Measurements from ENCODE around the gene CLDN6. TPM values are rescaled to one million over a fixed set of nuclear protein-coding genes. Genes with fewer than 3 reads are reported as not detected.
A peak's percentile ranks its signal among the peaks of the same experiment; 100 is the strongest.

The CLDN6 gene
- total and polyA plus RNA-seq, 9 donors = 0.09 to 4.6 (median 0.34) TPM; not detected in 1

- 3% methylated on average over 16 of the region's 25 CpGs for WGBS (ENCODE audit: insufficient coverage)
- DNase-seq = peak; percentile 88
- Histone ChIP-seq H3K9me3 (replicated peaks; ENCODE audit: control insufficient read depth, low read depth, low read length) (no peaks in the 10 kb centered on the region), H3K27me3 (ENCODE audit: control insufficient read depth, insufficient read depth, low read length) (peaks cover 30% of the 10 kb centered on the region), H3K36me3 (ENCODE audit: control insufficient read depth, insufficient read depth, low read length) (peaks cover 18% of the 10 kb centered on the region), H3K4me1 (ENCODE audit: control insufficient read depth, insufficient read depth, low read length) (peaks cover 52% of the 10 kb centered on the region), H3K4me3 (ENCODE audit: low read length) (peak overlapping the region; percentile 65), H3K27ac (ENCODE audit: low read length) (peak overlapping the region; percentile 98)
These were observed 3.6 kb upstream of the CLDN6 start for GRCh38 chr16:3021449-3022207.

- under 1% methylated on average over 40 of the region's 57 CpGs for WGBS (ENCODE audit: insufficient coverage)
- peak; percentile 76 for DNase-seq
- Histone ChIP-seq H3K4me1 (ENCODE audit: control insufficient read depth, insufficient read depth, low read length) (peaks cover 52% of the 10 kb centered on the region), H3K36me3 (ENCODE audit: control insufficient read depth, insufficient read depth, low read length) (peaks cover 10% of the 10 kb centered on the region), H3K4me3 (ENCODE audit: low read length) (peak overlapping the region; percentile 65), H3K27ac (ENCODE audit: low read length) (peak overlapping the region; percentile 98), H3K27me3 (ENCODE audit: control insufficient read depth, insufficient read depth, low read length) (peaks cover 36% of the 10 kb centered on the region), H3K9me3 (replicated peaks; ENCODE audit: control insufficient read depth, low read depth, low read length) (no peaks in the 10 kb centered on the region)
These were observed 2.8 kb upstream of the CLDN6 start for GRCh38 chr16:3020604-3021448.

DNA sequence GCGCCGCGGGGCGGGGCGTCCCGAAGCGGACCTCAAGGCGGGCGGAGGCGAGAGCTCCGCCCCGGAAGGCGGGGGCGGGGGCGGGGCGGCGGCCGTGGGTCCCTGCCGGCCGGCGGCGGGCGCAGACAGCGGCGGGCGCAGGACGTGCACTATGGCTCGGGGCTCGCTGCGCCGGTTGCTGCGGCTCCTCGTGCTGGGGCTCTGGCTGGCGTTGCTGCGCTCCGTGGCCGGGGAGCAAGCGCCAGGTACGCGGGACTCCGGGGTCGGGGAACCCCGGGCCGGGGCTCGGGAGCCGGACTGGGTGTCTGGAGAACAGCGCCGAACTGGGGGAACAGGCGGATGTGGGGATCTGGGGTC lies 2.2 kb upstream of the CLDN6 start, which contains the start of gene TNFRSF12A:
Gene TNFRSF12A (plus strand): TSS at position 122 of the 357 bp plus-strand sequence. CDS start 30 bp downstream, at position 152.
- peak within 1 kb of the TSS; percentile 65 for H3K4me3 ChIP-seq (ENCODE audit: low read length)
- under 1% methylated on average over 45 of the region's 49 CpGs for WGBS (ENCODE audit: insufficient coverage)
- H3K9me3 ChIP-seq (replicated peaks; ENCODE audit: control insufficient read depth, low read depth, low read length) = no peaks in the 10 kb centered on the region
- peak; percentile 88 for DNase-seq
- H3K36me3 ChIP-seq (ENCODE audit: control insufficient read depth, insufficient read depth, low read length) = peaks cover 4% of the 10 kb centered on the region
- peaks cover 42% of the 10 kb centered on the region for H3K27me3 ChIP-seq (ENCODE audit: control insufficient read depth, insufficient read depth, low read length)
- H3K4me1 ChIP-seq (ENCODE audit: control insufficient read depth, insufficient read depth, low read length) = peaks cover 52% of the 10 kb centered on the region
- H3K27ac ChIP-seq (ENCODE audit: low read length) = peak within 1 kb of the TSS; percentile 98

DNA sequence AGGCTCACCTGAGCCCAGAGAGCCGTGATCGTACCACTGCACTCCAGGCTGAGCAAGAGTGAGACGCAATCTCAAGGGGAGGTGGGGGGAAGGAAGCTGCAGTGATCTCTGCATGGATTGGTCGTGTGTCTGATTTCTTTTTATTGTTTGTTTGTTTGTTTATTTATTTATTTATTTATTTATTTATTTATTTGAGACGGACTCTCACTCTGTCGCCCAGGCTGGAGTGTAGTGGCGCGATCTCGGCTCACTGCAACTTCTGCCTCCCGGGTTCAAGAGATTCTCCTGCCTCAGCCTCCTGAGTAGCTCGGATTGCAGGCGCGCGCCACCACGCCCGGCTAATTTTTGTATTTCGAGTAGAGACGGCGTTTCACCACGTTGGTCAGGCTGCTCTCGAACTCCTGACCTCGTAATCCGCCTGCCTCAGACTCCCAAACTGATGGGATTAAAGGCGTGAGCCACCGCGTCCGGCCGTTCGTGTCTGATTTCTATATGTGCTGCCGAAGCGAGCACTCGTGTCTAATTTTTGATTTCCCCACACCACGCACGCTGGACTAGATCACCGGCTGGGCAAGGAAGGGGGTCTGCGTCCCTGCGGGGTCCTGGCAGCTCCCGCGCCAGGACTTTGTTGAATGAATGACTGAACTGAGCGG lies 1.7 kb upstream of the CLDN6 start:
- peaks cover 52% of the 10 kb centered on the region for H3K4me1 ChIP-seq (ENCODE audit: control insufficient read depth, insufficient read depth, low read length)
- peak overlapping the region; percentile 65 for H3K4me3 ChIP-seq (ENCODE audit: low read length)
- peaks cover 47% of the 10 kb centered on the region for H3K27me3 ChIP-seq (ENCODE audit: control insufficient read depth, insufficient read depth, low read length)
- H3K27ac ChIP-seq (ENCODE audit: low read length) = peak overlapping the region; percentile 29
- H3K9me3 ChIP-seq (replicated peaks; ENCODE audit: control insufficient read depth, low read depth, low read length) = no peaks in the 10 kb centered on the region
- H3K36me3 ChIP-seq (ENCODE audit: control insufficient read depth, insufficient read depth, low read length) = peaks cover 3% of the 10 kb centered on the region
- 26% methylated on average over 35 of the region's 40 CpGs for WGBS (ENCODE audit: insufficient coverage)
- DNase-seq = no peak

DNA sequence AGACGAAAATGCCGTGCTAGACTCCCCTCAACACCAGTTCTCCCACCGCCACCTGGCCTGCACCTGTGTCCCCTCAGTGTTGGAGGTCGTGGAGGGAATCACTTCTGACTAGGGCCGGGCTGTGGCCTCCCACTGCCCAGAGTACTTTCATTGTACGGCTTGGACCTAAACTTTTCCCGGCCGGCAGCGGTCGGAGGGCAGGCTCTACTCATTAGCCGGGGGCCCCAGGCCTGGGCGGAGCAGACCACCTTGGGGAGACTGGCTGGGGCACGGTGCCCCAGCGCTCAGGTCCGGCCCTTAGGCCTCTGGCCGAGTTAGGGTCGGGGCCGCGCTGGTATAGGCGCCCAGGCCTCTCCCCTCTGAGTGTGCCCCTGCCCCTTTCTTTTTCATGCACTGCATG lies 639 bp downstream of the CLDN6 start:
- peaks cover 71% of the 10 kb centered on the region for H3K27me3 ChIP-seq (ENCODE audit: control insufficient read depth, insufficient read depth, low read length)
- no peak for DNase-seq
- WGBS (ENCODE audit: insufficient coverage) = 20% methylated on average over 17 of the region's 20 CpGs
- peaks cover 37% of the 10 kb centered on the region for H3K4me1 ChIP-seq (ENCODE audit: control insufficient read depth, insufficient read depth, low read length)
- H3K9me3 ChIP-seq (replicated peaks; ENCODE audit: control insufficient read depth, low read depth, low read length) = no peaks in the 10 kb centered on the region
- no peak overlapping the region for H3K27ac ChIP-seq (ENCODE audit: low read length)
- peaks cover 3% of the 10 kb centered on the region for H3K36me3 ChIP-seq (ENCODE audit: control insufficient read depth, insufficient read depth, low read length)
- H3K4me3 ChIP-seq (ENCODE audit: low read length) = no peak overlapping the region

DNA sequence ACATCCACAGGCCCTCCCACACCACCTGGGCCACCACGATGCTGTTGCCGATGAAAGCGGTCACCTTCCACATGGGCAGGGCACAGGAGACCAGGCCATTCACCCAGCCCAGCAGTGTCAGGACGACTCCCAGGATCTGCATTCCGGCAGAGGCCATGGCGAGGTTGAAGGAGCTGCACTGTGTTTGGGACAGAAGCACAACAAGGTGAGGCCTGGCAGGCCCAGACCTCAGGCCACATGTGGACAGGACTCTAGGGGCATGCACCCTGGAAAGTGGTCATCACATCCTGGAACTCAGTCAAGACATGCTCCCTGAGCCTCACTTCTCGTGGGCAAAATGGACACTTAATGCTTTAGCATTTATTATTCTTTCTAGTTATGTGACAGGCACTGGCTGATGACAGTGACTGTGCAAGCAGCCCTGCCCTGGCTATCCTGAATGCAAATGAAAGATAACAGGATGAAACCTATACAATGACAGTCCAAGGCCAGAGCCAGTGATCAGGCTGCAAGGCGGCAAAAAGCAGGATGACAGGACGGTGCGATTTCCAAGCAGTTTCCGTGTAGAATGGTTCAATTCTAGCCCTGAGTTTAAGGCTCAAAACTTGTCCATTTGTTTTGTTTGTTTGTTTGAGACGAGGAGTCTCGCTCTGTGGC lies 2.0 kb downstream of the CLDN6 start:
- 83% methylated on average over 9 of the region's 13 CpGs for WGBS (ENCODE audit: insufficient coverage)
- Histone ChIP-seq H3K4me3 (ENCODE audit: low read length) (no peak overlapping the region), H3K9me3 (replicated peaks; ENCODE audit: control insufficient read depth, low read depth, low read length) (no peaks in the 10 kb centered on the region), H3K36me3 (ENCODE audit: control insufficient read depth, insufficient read depth, low read length) (no peaks in the 10 kb centered on the region), H3K27me3 (ENCODE audit: control insufficient read depth, insufficient read depth, low read length) (peaks cover 84% of the 10 kb centered on the region), H3K27ac (ENCODE audit: low read length) (no peak overlapping the region), H3K4me1 (ENCODE audit: control insufficient read depth, insufficient read depth, low read length) (peaks cover 32% of the 10 kb centered on the region)
- DNase-seq = no peak

- H3K27me3 ChIP-seq (ENCODE audit: control insufficient read depth, insufficient read depth, low read length) = peaks cover 94% of the 10 kb centered on the region
- H3K9me3 ChIP-seq (replicated peaks; ENCODE audit: control insufficient read depth, low read depth, low read length) = no peaks in the 10 kb centered on the region
- no peak overlapping the region for H3K27ac ChIP-seq (ENCODE audit: low read length)
- no peak for DNase-seq
- 33% methylated on average over 1 of the region's 6 CpGs for WGBS (ENCODE audit: insufficient coverage)
- no peaks in the 10 kb centered on the region for H3K36me3 ChIP-seq (ENCODE audit: control insufficient read depth, insufficient read depth, low read length)
- H3K4me3 ChIP-seq (ENCODE audit: low read length) = no peak overlapping the region
- H3K4me1 ChIP-seq (ENCODE audit: control insufficient read depth, insufficient read depth, low read length) = peaks cover 28% of the 10 kb centered on the region
These were observed 3.0 kb downstream of the CLDN6 start for GRCh38 chr16:3014971-3015370.

DNA sequence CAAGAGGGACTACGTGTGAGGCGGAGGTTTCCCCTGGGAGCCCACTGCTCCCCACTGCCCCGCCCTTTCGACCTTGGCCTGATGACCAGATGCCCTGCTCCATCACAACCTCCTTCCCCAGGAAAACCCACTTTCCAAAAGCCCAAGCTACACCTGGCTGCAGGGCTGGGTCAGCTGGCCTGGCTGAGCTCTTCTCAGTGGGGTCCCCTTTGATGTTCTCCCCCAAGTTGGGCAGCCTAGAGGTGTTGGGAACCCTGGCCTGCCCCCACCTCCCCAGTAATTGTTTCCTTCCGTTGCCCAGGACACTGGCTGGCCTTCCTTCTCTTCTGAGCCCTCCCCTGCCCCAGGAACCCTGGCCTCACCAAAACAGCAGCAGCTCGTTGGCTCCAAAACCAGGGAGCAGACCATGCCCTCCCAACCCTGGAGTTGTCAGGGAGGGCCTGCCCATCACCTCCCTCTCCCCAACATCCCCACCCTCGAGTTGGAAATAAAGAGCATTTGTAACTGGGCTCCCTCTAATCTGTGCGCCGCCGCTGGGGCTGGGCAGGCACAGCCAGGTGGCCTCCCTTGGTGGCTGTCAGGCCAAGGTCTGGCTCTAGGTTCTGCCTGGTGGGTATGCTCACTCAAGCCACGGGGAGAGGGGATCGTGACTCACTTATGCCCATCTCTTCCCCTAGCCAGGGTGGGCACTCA lies 3.8 kb downstream of the CLDN6 start:
- Histone ChIP-seq H3K9me3 (replicated peaks; ENCODE audit: control insufficient read depth, low read depth, low read length) (no peaks in the 10 kb centered on the region), H3K4me1 (ENCODE audit: control insufficient read depth, insufficient read depth, low read length) (peaks cover 26% of the 10 kb centered on the region), H3K27ac (ENCODE audit: low read length) (no peak overlapping the region), H3K36me3 (ENCODE audit: control insufficient read depth, insufficient read depth, low read length) (no peaks in the 10 kb centered on the region), H3K27me3 (ENCODE audit: control insufficient read depth, insufficient read depth, low read length) (peaks cover 96% of the 10 kb centered on the region), H3K4me3 (ENCODE audit: low read length) (no peak overlapping the region)
- 41% methylated on average over 10 of the region's 12 CpGs for WGBS (ENCODE audit: insufficient coverage)
- no peak for DNase-seq

DNA sequence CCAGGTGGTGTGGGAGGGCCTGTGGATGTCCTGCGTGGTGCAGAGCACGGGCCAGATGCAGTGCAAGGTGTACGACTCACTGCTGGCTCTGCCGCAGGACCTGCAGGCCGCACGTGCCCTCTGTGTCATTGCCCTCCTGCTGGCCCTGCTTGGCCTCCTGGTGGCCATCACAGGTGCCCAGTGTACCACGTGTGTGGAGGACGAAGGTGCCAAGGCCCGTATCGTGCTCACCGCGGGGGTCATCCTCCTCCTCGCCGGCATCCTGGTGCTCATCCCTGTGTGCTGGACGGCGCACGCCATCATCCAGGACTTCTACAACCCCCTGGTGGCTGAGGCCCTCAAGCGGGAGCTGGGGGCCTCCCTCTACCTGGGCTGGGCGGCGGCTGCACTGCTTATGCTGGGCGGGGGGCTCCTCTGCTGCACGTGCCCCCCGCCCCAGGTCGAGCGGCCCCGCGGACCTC lies 4.5 kb downstream of the CLDN6 start:
- Histone ChIP-seq H3K9me3 (replicated peaks; ENCODE audit: control insufficient read depth, low read depth, low read length) (no peaks in the 10 kb centered on the region), H3K27ac (ENCODE audit: low read length) (no peak overlapping the region), H3K27me3 (ENCODE audit: control insufficient read depth, insufficient read depth, low read length) (peaks cover 96% of the 10 kb centered on the region), H3K4me1 (ENCODE audit: control insufficient read depth, insufficient read depth, low read length) (peaks cover 29% of the 10 kb centered on the region), H3K36me3 (ENCODE audit: control insufficient read depth, insufficient read depth, low read length) (no peaks in the 10 kb centered on the region), H3K4me3 (ENCODE audit: low read length) (no peak overlapping the region)
- no peak for DNase-seq
- WGBS (ENCODE audit: insufficient coverage) = 24% methylated on average over 27 of the region's 27 CpGs
